Colonic mucosa (tissue), 4 donors: ENCODE data around the gene SPTSSB. TPM values are rescaled to one million over a fixed set of nuclear protein-coding genes. Genes with fewer than 3 reads are reported as not detected.

Experiments used
- DNase-seq: peaks from one replicate; pipeline ENCODE4 v3.0.0-alpha.2; 2020
- H3K27ac ChIP-seq: fragments of 200-600 bp; one replicate; pipeline ENCODE4 v1.8.0; 2021
- H3K27me3 ChIP-seq: fragments of 200-600 bp; one replicate; pipeline ENCODE4 v1.8.0; 2021
- H3K36me3 ChIP-seq: fragments of 200-600 bp; one replicate; pipeline ENCODE4 v1.8.0; 2021
- H3K4me1 ChIP-seq: fragments of 200-600 bp; one replicate; pipeline ENCODE4 v1.8.0; 2021; ENCODE audit warnings: mild to moderate bottlenecking
- H3K4me3 ChIP-seq: fragments of 200-600 bp; one replicate; pipeline ENCODE4 v1.8.0; 2021
- H3K9ac ChIP-seq, 2 donors: one replicate each; pipeline ENCODE4 v1.7.0; 2013; ENCODE audit warnings: control low read depth in 2 of 2, low read depth in 2 of 2, low read length in 2 of 2
- H3K9me3 ChIP-seq: fragments of 200-600 bp; one replicate; pipeline ENCODE4 v1.8.0; 2021
- intact Hi-C: fragments of 100-400 bp; cut with DNase I; formaldehyde crosslinking; loops from one replicate; pipeline ENCODE4 v1.14.1; 2022
- total RNA-seq, 2 donors: library from RNA; stranded (reverse); fragmentation: NEBNext Ultra II Directional in 1 of 2; extraction: Animal tissue kit (Norgen Biotek cat#: 25700) in 1 of 2; gene quantifications; one replicate each; pipeline ENCODE4 v1.2.1, GENCODE V29; 2021
- TF ChIP-seq, protein P1 (sequence below): fragments of 200-600 bp; IDR thresholded peaks from one replicate; pipeline ENCODE4 v1.8.0; 2022; ENCODE audit warnings: antibody characterized with exemption, mild to moderate bottlenecking
- donor health status: healthy.
- donor health status: DM: no; HTN: no; CAD: no.
- donor health status: DM: no; HTN: no; CAD: no.

Gene SPTSSB
- total RNA-seq, 2 donors from 2014 or later, result 1.6 to 3.5 TPM

DNA sequence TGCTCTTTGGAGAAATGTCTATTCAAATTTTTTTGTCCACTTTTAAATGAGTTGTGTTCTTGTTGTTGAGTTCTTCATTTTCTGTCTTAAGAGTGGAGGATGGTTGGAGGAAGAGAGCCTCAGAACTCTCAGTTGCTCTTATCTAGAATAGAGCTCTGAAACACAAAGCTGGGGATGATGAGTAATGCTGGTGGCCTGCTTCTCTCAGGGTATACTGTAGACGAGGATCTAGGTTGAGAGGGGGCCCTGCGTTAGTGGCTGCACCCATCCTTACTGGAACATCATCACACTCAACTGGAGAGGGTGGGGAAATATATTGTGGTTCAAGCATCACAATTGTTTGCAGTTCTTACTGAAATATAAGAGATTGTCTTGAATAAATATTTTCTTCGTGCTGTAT, 1.8 kb downstream of the SPTSSB start:
- TF ChIP-seq, protein P1, sequence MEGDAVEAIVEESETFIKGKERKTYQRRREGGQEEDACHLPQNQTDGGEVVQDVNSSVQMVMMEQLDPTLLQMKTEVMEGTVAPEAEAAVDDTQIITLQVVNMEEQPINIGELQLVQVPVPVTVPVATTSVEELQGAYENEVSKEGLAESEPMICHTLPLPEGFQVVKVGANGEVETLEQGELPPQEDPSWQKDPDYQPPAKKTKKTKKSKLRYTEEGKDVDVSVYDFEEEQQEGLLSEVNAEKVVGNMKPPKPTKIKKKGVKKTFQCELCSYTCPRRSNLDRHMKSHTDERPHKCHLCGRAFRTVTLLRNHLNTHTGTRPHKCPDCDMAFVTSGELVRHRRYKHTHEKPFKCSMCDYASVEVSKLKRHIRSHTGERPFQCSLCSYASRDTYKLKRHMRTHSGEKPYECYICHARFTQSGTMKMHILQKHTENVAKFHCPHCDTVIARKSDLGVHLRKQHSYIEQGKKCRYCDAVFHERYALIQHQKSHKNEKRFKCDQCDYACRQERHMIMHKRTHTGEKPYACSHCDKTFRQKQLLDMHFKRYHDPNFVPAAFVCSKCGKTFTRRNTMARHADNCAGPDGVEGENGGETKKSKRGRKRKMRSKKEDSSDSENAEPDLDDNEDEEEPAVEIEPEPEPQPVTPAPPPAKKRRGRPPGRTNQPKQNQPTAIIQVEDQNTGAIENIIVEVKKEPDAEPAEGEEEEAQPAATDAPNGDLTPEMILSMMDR, result no peak
- H3K27me3 ChIP-seq, result no peaks in the 10 kb centered on the region

DNA sequence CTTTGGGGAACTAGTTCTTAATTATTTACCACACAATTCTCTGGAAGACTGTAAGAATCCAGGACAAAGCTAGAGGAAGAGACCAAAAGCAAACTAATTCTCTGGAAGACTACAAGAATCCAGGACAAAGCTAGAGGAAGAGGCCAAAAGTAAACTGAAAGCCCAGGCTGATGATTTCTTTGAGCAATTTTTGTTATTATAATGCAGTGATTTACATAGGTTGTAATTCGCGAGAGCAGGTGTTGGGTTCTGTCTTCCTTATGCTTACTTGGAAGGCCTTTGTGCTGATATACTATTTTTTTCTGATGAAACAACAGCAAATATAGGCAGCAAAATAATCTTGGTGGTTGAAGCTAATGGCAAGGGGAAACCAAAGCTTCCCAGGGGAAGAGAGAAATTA, 5.2 kb downstream of the SPTSSB start:
- no peak overlapping the region for H3K9ac ChIP-seq
- no peak overlapping the region for H3K4me3 ChIP-seq
- DNase-seq, result no peak
- TF ChIP-seq, protein P1, result no peak
- H3K4me1 ChIP-seq, result peaks cover 2% of the 10 kb centered on the region
- intact Hi-C loops, result no loop called here
- H3K36me3 ChIP-seq, result no peaks in the 10 kb centered on the region
- no peaks in the 10 kb centered on the region for H3K27me3 ChIP-seq
- H3K27ac ChIP-seq, result no peak overlapping the region
- no peaks in the 10 kb centered on the region for H3K9me3 ChIP-seq

More for the DNA sequence above, 1.8 kb downstream of the SPTSSB start:
- Histone ChIP-seq H3K9ac (no peak overlapping the region), H3K4me3 (no peak overlapping the region), H3K9me3 (no peaks in the 10 kb centered on the region), H3K36me3 (no peaks in the 10 kb centered on the region), H3K4me1 (peaks cover 13% of the 10 kb centered on the region), H3K27ac (no peak overlapping the region)
- intact Hi-C loops, result no loop called here
- no peak for DNase-seq

DNA sequence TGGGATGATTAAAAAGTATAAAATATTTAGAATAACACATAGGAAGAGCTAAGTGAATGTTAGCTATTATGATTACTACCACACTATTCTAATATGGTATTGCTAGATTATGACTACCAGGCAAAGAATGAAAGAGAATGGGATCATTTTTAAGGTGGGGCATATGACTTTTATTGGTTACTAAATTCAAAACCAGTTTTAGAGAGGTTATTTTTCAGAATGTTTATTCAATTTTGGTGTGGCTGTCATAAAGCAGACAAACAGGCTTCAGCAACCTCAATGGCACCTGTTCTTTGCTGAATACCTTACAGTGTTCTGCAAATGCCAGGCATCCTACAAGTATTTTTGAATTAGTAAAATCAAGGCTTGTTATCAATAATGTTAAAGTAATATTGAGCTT, 12.8 kb downstream of the SPTSSB start:
- no peak overlapping the region for H3K9ac ChIP-seq
- no peak for DNase-seq
- H3K36me3 ChIP-seq, result no peaks in the 10 kb centered on the region
- intact Hi-C loops, result no loop called here
- H3K27ac ChIP-seq, result no peak overlapping the region
- no peaks in the 10 kb centered on the region for H3K4me1 ChIP-seq
- TF ChIP-seq, protein P1, result no peak
- H3K9me3 ChIP-seq, result no peaks in the 10 kb centered on the region
- no peak overlapping the region for H3K4me3 ChIP-seq
- H3K27me3 ChIP-seq, result no peaks in the 10 kb centered on the region

- Histone ChIP-seq H3K36me3 (no peaks in the 10 kb centered on the region), H3K9me3 (no peaks in the 10 kb centered on the region), H3K9ac (no peak overlapping the region), H3K4me1 (no peaks in the 10 kb centered on the region), H3K4me3 (no peak overlapping the region), H3K27me3 (no peaks in the 10 kb centered on the region), H3K27ac (no peak overlapping the region)
- intact Hi-C loops, result no loop called here
- DNase-seq, result no peak
- TF ChIP-seq, protein P1, result no peak
These were observed 15.0 kb downstream of the SPTSSB start for GRCh38 chr3:161356287-161356686.

- H3K4me3 ChIP-seq, result no peak overlapping the region
- intact Hi-C loops, result no loop called here
- H3K4me1 ChIP-seq, result no peaks in the 10 kb centered on the region
- H3K27ac ChIP-seq, result no peak overlapping the region
- TF ChIP-seq, protein P1, result no peak
- no peak for DNase-seq
- no peak overlapping the region for H3K9ac ChIP-seq
- no peaks in the 10 kb centered on the region for H3K9me3 ChIP-seq
- no peaks in the 10 kb centered on the region for H3K27me3 ChIP-seq
- H3K36me3 ChIP-seq, result no peaks in the 10 kb centered on the region
These were observed 15.8 kb downstream of the SPTSSB start for GRCh38 chr3:161355508-161355907.

GRCh38 chr3:161354554-161354953, 16.8 kb downstream of the SPTSSB start:
- TF ChIP-seq, protein P1, result no peak
- Histone ChIP-seq H3K27me3 (no peaks in the 10 kb centered on the region), H3K4me3 (no peak overlapping the region), H3K9ac (no peak overlapping the region), H3K27ac (no peak overlapping the region), H3K36me3 (no peaks in the 10 kb centered on the region), H3K4me1 (no peaks in the 10 kb centered on the region), H3K9me3 (no peaks in the 10 kb centered on the region)
- no peak for DNase-seq
- intact Hi-C loops, result no loop called here
